WERI-Rb-1 (cell line): Measurements from ENCODE around the gene MYO16.

Source experiments
- DNase-seq: peaks from one replicate; pipeline ENCODE4 v3.0.0-alpha.2; 2020
- H3K27ac ChIP-seq: fragments of 250-450 bp; sonication (Bioruptor Pico); 2 replicates; pipeline ENCODE4 v1.5.1; 2020; ENCODE audit warnings: mild to moderate bottlenecking, moderate library complexity
- H3K27me3 ChIP-seq: fragments of 250-450 bp; sonication (Bioruptor Pico); 2 replicates; pipeline ENCODE4 v1.5.1; 2021; ENCODE audit warnings: mild to moderate bottlenecking, low read depth, moderate library complexity; ENCODE audit not compliant: insufficient read depth, severe bottlenecking
- H3K36me3 ChIP-seq: fragments of 250-450 bp; sonication (Bioruptor Pico); 2 replicates; pipeline ENCODE4 v1.5.1; 2020; ENCODE audit warnings: mild to moderate bottlenecking, moderate library complexity
- H3K4me3 ChIP-seq: 2 replicates; pipeline ENCODE4 v1.5.1; 2011; ENCODE audit warnings: low read depth, mild to moderate bottlenecking, control low read depth, low read length
- H3K9me3 ChIP-seq: fragments of 250-450 bp; sonication (Bioruptor Pico); 2 replicates; pipeline ENCODE4 v1.5.1; 2021; ENCODE audit warnings: mild to moderate bottlenecking, moderate library complexity; ENCODE audit not compliant: severe bottlenecking
- CTCF ChIP-seq: IDR thresholded peaks from 2 replicates; pipeline ENCODE4 v1.5.1; 2011; ENCODE audit warnings: low read depth, mild to moderate bottlenecking, control low read depth, inconsistent platforms, low read length

Gene MYO16

GRCh38 chr13:108760541-108760940 is 131.1 kb downstream of the MYO16 start:
- Histone ChIP-seq H3K4me3 (no peak overlapping the region), H3K36me3 (no peaks in the 10 kb centered on the region), H3K9me3 (no peaks in the 10 kb centered on the region), H3K27me3 (peaks cover 58% of the 10 kb centered on the region), H3K27ac (no peak overlapping the region)
- no peak for TF ChIP-seq CTCF
- DNase-seq: no peak

GRCh38 chr13:108768035-108768434 is 138.6 kb downstream of the MYO16 start:
- Histone ChIP-seq H3K27ac (no peak overlapping the region), H3K9me3 (no peaks in the 10 kb centered on the region), H3K4me3 (no peak overlapping the region), H3K36me3 (no peaks in the 10 kb centered on the region), H3K27me3 (peaks cover 66% of the 10 kb centered on the region)
- DNase-seq: no peak
- TF ChIP-seq CTCF: no peak

DNA sequence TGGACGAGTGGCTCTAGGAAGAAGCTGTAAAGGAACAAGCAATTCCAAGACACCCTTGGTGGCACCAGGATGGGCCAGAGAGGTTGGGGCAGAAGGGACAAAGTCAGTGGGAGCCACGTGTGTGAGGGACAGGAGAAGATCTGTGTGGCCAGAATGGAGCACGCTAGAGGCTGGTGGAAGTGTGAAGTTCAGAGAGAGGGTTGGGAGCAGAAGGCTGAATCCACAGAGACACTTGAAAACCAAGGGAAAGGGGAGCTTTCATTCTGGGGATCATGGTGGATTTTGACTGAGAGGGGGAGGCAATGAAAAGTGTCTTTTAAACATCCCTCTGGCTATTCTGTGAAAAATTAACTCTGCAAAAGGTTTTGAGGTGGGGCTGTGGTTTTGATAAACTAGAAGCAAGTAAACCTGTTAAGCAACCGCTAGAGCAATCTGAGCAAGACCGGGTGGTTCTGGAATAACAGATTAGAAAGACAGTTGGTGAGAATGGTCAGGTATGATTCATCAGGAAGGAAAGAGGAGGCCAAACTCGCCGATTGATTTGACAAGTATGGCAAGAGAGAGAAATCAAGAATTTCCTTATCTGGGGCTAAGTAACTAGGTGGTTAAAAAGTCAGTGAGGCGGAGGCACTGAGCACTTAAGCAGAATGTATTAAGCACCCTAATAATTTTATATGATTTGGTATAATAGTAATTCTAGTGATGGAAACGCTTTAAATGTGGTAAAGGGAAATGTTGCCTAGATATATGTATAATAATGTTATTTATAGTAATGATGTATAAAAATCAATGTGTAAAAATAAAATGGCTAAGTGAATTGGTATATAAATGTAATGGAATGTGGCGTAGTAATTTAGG is 140.0 kb downstream of the MYO16 start:
- H3K9me3 ChIP-seq: no peaks in the 10 kb centered on the region
- no peak for DNase-seq

GRCh38 chr13:108775597-108775996 is 146.2 kb downstream of the MYO16 start:
- no peak for DNase-seq
- no peaks in the 10 kb centered on the region for H3K36me3 ChIP-seq

More for the DNA sequence above, 140.0 kb downstream of the MYO16 start:
- no peak overlapping the region for H3K27ac ChIP-seq
- TF ChIP-seq CTCF: no peak
- H3K27me3 ChIP-seq: peaks cover 62% of the 10 kb centered on the region
- no peaks in the 10 kb centered on the region for H3K36me3 ChIP-seq
- H3K4me3 ChIP-seq: no peak overlapping the region

GRCh38 chr13:108776650-108777049 is 147.2 kb downstream of the MYO16 start:
- Histone ChIP-seq H3K36me3 (no peaks in the 10 kb centered on the region), H3K4me3 (no peak overlapping the region), H3K27me3 (peaks cover 71% of the 10 kb centered on the region), H3K27ac (no peak overlapping the region), H3K9me3 (no peaks in the 10 kb centered on the region)
- TF ChIP-seq CTCF: no peak
- DNase-seq: no peak

More at GRCh38 chr13:108775597-108775996, 146.2 kb downstream of the MYO16 start:
- TF ChIP-seq CTCF: no peak
- H3K9me3 ChIP-seq: no peaks in the 10 kb centered on the region
- H3K4me3 ChIP-seq: no peak overlapping the region
- H3K27ac ChIP-seq: no peak overlapping the region
- H3K27me3 ChIP-seq: peaks cover 67% of the 10 kb centered on the region
